Left hindlimb (tissue), 1 donor: ENCODE measurements around the gene ELFN2.

Experiments used
- DNase-seq: peaks from one replicate; pipeline ENCODE4 v3.0.0-alpha.2; 2018

Gene ELFN2

GRCh38 chr22:37354261-37354660 is 73.0 kb downstream of the ELFN2 start:
- DNase-seq: no peak

- DNase-seq: no peak
Observed at GRCh38 chr22:37353839-37354238, 73.4 kb downstream of the ELFN2 start.

- no peak for DNase-seq
Observed at GRCh38 chr22:37352481-37352880, 74.8 kb downstream of the ELFN2 start.

GRCh38 chr22:37351232-37351631 is 76.0 kb downstream of the ELFN2 start:
- no peak for DNase-seq

- DNase-seq: no peak
Observed at GRCh38 chr22:37349043-37349814, 78.0 kb downstream of the ELFN2 start.

GRCh38 chr22:37346505-37346895 is 80.8 kb downstream of the ELFN2 start:
- DNase-seq: no peak

GRCh38 chr22:37345863-37346504 is 81.3 kb downstream of the ELFN2 start:
- peak; percentile 67 for DNase-seq

- DNase-seq: no peak
Observed at GRCh38 chr22:37344735-37345449, 82.4 kb downstream of the ELFN2 start.

- no peak for DNase-seq
Observed at GRCh38 chr22:37343863-37344734, 83.2 kb downstream of the ELFN2 start.

GRCh38 chr22:37343348-37343747 is 83.9 kb downstream of the ELFN2 start:
- peak; percentile 36 for DNase-seq

- no peak for DNase-seq
Observed at GRCh38 chr22:37342065-37342464, 85.2 kb downstream of the ELFN2 start.

GRCh38 chr22:37340331-37341262 is 86.7 kb downstream of the ELFN2 start:
- no peak for DNase-seq

- no peak for DNase-seq
Observed at GRCh38 chr22:37338539-37339246, 88.6 kb downstream of the ELFN2 start.

GRCh38 chr22:37337204-37337943 is 89.9 kb downstream of the ELFN2 start:
- no peak for DNase-seq

GRCh38 chr22:37336579-37336978 is 90.7 kb downstream of the ELFN2 start:
- no peak for DNase-seq

- no peak for DNase-seq
Observed at GRCh38 chr22:37335806-37336199, 91.5 kb downstream of the ELFN2 start.

- DNase-seq: no peak
Observed at GRCh38 chr22:37334859-37335805, 92.1 kb downstream of the ELFN2 start.

- no peak for DNase-seq
Observed at GRCh38 chr22:37334461-37334858, 92.8 kb downstream of the ELFN2 start.
